Ovary (tissue), 9 donors: ENCODE data around the gene GADD45GIP1. TPM values are rescaled to one million over a fixed set of nuclear protein-coding genes. Genes with fewer than 3 reads are reported as not detected.
A peak's percentile ranks its signal among the peaks of the same experiment; 100 is the strongest.

ENCODE experiments used
- DNase-seq, 5 donors: peaks; one replicate each; pipeline ENCODE4 v3.0.0-alpha.2; 2019 to 2020
- H3K27ac ChIP-seq, 2 donors: fragments of 200-600 bp; one replicate each; pipeline versions ENCODE4 v1.5.1 to v1.8.0; 2019 to 2022
- H3K27me3 ChIP-seq: fragments of 200-600 bp; one replicate; pipeline ENCODE4 v1.8.0; 2022
- H3K36me3 ChIP-seq: fragments of 200-600 bp; sonication (generic); one replicate; pipeline ENCODE4 v1.5.1; 2019
- H3K4me1 ChIP-seq: one replicate; pipeline ENCODE4 v1.8.1; 2013; ENCODE audit warnings: mild to moderate bottlenecking, moderate library complexity; ENCODE audit not compliant: insufficient read depth
- H3K4me3 ChIP-seq: fragments of 200-600 bp; sonication (generic); one replicate; pipeline ENCODE4 v1.5.1; 2017
- H3K9me3 ChIP-seq, 2 donors: fragments of 200-600 bp in 1 of 2; sonication (generic) in 1 of 2; one replicate each; pipeline versions ENCODE4 v1.5.1 to v1.8.1; 2013 to 2019; ENCODE audit warnings: mild to moderate bottlenecking in 1 of 2, moderate library complexity in 1 of 2
- EP300 ChIP-seq: sonication (generic); formaldehyde crosslinking; IDR thresholded peaks from one replicate; pipeline ENCODE4 v1.6.1; 2017; ENCODE audit warnings: antibody characterized with exemption
- POLR2A ChIP-seq: fragments of 450-650 bp; IDR thresholded peaks from one replicate; pipeline ENCODE4 v1.6.1; 2017; ENCODE audit warnings: antibody characterized with exemption, mild to moderate bottlenecking, moderate library complexity
- WGBS, 3 donors: extraction: QIAGEN DNeasy Blood & Tissue Kit in 1 of 3; methylation state at CpG; one replicate each; pipeline versions ENCODE4 v1.1.5 to v1.1.7; 2013 to 2017; 5-methylcytosine and 5-hydroxymethylcytosine counted together
- intact Hi-C, 4 donors: fragments of 100-400 bp; cut with DNase I; formaldehyde crosslinking; loops; one replicate each; pipeline versions ENCODE4 v1.11.0 to v1.15.1; 2022 to 2023
- polyA plus RNA-seq, 2 donors: library from polyadenylated mRNA; stranded (reverse); fragments of 200-250 nt in 1 of 2; fragments of 350-450 nt in 1 of 2; fragmentation: Illumina TruSeq in 1 of 2; extraction: RNeasy Lipid Tissue Mini Kit (QIAGEN cat#74804) in 1 of 2; gene quantifications; one replicate each; pipeline ENCODE4 v1.2.3, GENCODE V29; 2013 to 2014
- total RNA-seq, 7 donors: library from RNA; depleted of rRNA in 2 of 7; stranded (reverse); fragments of >200 nt in 2 of 7; fragmentation: NEBNext Ultra II Directional in 3 of 7; extraction: Animal tissue kit (Norgen Biotek cat#: 25700) in 3 of 7; gene quantifications; one replicate each; pipeline versions ENCODE4 v1.1.0 to v1.2.4, GENCODE V29; 2016 to 2023
- TF ChIP-seq, protein P1 (sequence below), 3 donors: fragments of 450-650 bp in 2 of 3; fragments of 200-600 bp in 1 of 3; IDR thresholded peaks; one replicate each; pipeline versions ENCODE4 v1.5.1 to v1.8.0; 2016 to 2022; ENCODE audit warnings: antibody characterized with exemption in 3 of 3, mild to moderate bottlenecking in 1 of 3
- donor health status: DM: no; HTN: no; CAD: no; lungs with moderate emphysema.
- donor health status: DM: no; HTN: no; CAD: no.
- donor health status: Bipolar disorder and iron deficiency.
- donor health status: DM: yes; HTN: yes; CAD: no.
- donor health status: DM: no; HTN: no; CAD: no.
- donor health status: DM: yes; HTN: yes; CAD: no.

GADD45GIP1 gene
- total and polyA plus RNA-seq, 9 donors, result 1.8 to 57.7 (median 19.1) TPM

GRCh38 chr19:12935071-12935470, 22.0 kb downstream of the GADD45GIP1 start:
- H3K27ac ChIP-seq, result no peak overlapping the region
- intact Hi-C loops, result no loop called here
- WGBS, 3 donors, result 82 to 89% (median 89%) methylated on average over 10 of the region's 10 CpGs
- no peaks in the 10 kb centered on the region for H3K9me3 ChIP-seq
- no peak for DNase-seq
- H3K27me3 ChIP-seq, result no peaks in the 10 kb centered on the region
- H3K36me3 ChIP-seq, result no peaks in the 10 kb centered on the region
- no peak overlapping the region for H3K4me3 ChIP-seq
- TF ChIP-seq POLR2A (no peak), EP300 (no peak)
- TF ChIP-seq, protein P1, sequence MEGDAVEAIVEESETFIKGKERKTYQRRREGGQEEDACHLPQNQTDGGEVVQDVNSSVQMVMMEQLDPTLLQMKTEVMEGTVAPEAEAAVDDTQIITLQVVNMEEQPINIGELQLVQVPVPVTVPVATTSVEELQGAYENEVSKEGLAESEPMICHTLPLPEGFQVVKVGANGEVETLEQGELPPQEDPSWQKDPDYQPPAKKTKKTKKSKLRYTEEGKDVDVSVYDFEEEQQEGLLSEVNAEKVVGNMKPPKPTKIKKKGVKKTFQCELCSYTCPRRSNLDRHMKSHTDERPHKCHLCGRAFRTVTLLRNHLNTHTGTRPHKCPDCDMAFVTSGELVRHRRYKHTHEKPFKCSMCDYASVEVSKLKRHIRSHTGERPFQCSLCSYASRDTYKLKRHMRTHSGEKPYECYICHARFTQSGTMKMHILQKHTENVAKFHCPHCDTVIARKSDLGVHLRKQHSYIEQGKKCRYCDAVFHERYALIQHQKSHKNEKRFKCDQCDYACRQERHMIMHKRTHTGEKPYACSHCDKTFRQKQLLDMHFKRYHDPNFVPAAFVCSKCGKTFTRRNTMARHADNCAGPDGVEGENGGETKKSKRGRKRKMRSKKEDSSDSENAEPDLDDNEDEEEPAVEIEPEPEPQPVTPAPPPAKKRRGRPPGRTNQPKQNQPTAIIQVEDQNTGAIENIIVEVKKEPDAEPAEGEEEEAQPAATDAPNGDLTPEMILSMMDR (IDR thresholded peaks at IDR 0.05), result no peak
- H3K4me1 ChIP-seq, result peaks cover 10% of the 10 kb centered on the region

DNA sequence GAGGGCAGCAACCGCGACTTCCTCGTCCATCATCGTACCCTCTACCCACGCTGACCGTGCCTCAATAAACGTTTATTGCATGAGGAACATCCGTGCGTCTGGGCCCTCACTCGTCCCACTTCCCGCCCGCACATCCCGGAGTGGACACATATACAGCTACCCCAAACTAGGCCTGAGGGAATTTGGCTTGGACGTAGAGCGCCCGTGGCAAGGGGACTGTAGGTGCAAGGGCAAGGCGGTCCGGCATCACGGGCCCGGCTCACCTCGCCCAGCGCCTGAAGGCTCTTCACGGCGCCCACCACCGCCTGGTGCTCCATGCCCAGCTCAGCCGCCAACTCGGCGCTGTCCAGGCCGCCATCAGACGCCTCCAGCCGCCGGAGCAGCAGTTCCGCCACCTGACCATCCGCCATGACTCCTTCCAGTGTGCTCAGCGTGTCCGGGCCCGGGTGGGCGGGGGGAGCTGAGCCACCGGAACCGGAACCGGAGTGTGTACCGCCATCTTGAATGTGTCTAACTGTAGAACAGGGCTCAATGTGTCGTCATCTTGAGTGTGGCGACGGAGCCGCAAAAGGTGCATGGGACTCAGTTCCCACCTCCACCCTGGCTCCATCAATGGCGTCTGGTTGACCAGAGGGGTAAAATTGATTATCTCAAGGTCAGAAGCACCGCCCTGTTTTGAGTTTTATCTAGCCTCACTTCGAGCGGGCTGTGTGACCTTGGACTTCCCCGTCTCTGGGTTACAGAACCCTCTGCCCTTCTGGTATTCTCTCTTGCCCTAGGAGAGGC, 23.5 kb downstream of the GADD45GIP1 start, which contains the start of gene FARSA:
FARSA (minus strand) TSS at position 425 of the 786 bp plus-strand sequence; CDS start at position 410, 15 bp downstream.
- WGBS, 3 donors, result 0 to 2% (median 0%) methylated on average over 41 to 51 of the region's 51 CpGs
- intact Hi-C loops, result no loop called here

DNA sequence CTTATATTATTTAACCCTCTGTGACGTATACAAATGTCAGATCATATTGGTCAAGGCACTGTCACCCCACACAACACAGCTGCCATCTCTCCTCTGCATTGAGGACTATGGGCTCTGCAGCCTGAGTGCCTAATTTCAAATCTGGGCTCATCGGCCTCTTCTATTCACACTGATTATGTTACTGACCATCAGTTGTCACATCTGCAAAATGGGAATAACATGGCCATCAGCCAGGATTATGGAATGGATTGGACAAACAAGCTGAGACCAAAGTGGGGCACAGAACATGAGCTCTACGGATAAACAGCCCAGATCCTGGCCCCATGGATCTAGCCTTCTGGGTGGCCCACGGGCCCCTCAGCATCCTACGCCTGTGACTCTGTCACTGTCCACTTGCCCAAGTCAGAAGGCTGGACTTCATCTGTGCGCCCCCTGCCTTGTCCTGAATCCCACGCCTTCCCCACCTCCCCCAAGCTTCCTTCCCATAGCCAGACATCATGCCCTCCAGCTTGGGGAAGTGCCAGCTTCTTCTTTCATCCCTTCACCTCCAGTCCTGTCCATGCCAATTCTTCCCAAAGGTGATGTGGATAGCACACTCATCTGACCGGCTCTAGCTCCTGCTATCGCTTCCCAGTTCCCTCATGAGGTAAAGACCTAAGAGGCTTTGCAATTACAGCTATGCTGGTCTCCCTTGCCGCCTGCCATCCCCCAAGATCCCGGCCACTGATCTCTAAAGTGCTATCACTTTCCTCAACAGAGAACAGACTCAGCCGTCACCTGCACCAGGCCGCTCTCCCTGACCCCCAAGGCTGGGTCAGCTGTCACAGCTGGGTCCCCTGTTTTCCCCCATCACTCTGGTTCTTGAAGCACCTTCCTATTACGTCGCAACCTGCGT, 24.4 kb downstream of the GADD45GIP1 start:
- WGBS, 3 donors, result 23 to 27% (median 27%) methylated on average over 16 of the region's 16 CpGs
- intact Hi-C loops, result no loop called here
- Histone ChIP-seq H3K27ac (peak overlapping the region in 1 of 2 donors; percentile 52), H3K4me3 (peak overlapping the region; percentile 93), H3K27me3 (no peaks in the 10 kb centered on the region), H3K36me3 (no peaks in the 10 kb centered on the region), H3K9me3 (no peaks in the 10 kb centered on the region), H3K4me1 (peaks cover 8% of the 10 kb centered on the region)
- peak in 1 of 5 donors; percentile 42 for DNase-seq
- TF ChIP-seq, protein P1 (IDR thresholded peaks at IDR 0.05), result no peak
- no peak for TF ChIP-seq EP300
- no peak for TF ChIP-seq POLR2A

More for the DNA sequence above, 23.5 kb downstream of the GADD45GIP1 start, which contains the start of gene FARSA:
- Histone ChIP-seq H3K4me1 (peaks cover 9% of the 10 kb centered on the region), H3K36me3 (no peaks in the 10 kb centered on the region), H3K27ac (peak within 1 kb of the TSS; percentile 48 to 52), H3K4me3 (peak within 1 kb of the TSS; percentile 93), H3K9me3 (no peaks in the 10 kb centered on the region), H3K27me3 (no peaks in the 10 kb centered on the region)
- DNase-seq, result peak; percentile 88 to 92 (median 90)
- TF ChIP-seq EP300 (no peak), POLR2A (peak; percentile 43)
- TF ChIP-seq, protein P1 (IDR thresholded peaks at IDR 0.05), result no peak

DNA sequence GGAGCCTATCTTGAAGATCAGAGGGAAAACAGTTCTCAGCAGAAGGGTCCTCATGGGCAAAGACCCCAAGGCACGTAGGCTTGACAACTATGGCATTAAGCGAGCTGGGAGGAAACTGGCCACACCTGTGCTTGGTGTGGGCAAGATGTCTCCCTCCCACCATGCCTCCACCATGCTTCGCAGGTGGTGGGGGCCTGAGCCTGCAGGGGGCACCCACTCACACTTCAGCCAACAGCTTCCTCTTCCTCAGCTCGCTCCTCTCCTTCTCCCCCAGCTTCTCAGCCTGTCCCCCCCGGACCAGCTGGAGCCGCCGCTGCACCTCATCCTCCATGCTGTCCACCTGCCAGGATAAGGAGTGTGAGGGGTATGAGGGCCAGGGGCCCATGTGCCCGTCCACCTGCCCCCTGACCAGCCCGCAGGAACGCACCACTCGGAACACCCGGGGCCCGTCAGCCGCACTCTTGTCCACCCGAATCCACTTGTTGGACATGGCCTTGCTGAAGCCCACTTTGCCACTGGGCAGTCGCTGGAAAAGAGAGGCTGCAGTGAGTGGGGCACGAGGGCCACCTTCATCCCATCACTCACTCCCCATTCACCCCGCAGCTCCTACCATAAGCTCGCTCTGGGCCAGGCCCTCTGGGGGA, 26.9 kb downstream of the GADD45GIP1 start:
- Histone ChIP-seq H3K36me3 (no peaks in the 10 kb centered on the region), H3K9me3 (no peaks in the 10 kb centered on the region), H3K27ac (no peak overlapping the region), H3K4me1 (peaks cover 5% of the 10 kb centered on the region), H3K27me3 (no peaks in the 10 kb centered on the region), H3K4me3 (no peak overlapping the region)
- intact Hi-C loops, result no loop called here
- 85 to 91% (median 90%) methylated on average over 19 of the region's 19 CpGs for WGBS, 3 donors
- no peak for TF ChIP-seq EP300
- DNase-seq, result no peak
